Stimulated activated CD4-positive, alpha-beta T cell treated with anti-CD3 and anti-CD28 coated beads, Interleukin-12 subunit alpha, Interleukin-12 subunit beta, amount 100 ng/mL, for 24 hours (primary cell): ENCODE data around the gene CSAD.

ENCODE experiments used
- DNase-seq, 2 experiments: peaks; one replicate each; pipeline ENCODE4 v3.0.0-alpha.2; 2020; ENCODE audit warnings: low read depth in 2 of 2

Gene CSAD

GRCh38 chr12:53199700-53200099 lies 19.0 kb upstream of the CSAD start:
- no peak for DNase-seq

- no peak for DNase-seq
Measured at GRCh38 chr12:53198486-53199110, 17.9 kb upstream of the CSAD start.

GRCh38 chr12:53197011-53197640 lies 16.4 kb upstream of the CSAD start:
- no peak for DNase-seq

GRCh38 chr12:53196486-53196885 lies 15.8 kb upstream of the CSAD start:
- DNase-seq = no peak

- no peak for DNase-seq
Measured at GRCh38 chr12:53195516-53196420, 15.0 kb upstream of the CSAD start.

- DNase-seq = no peak
Measured at GRCh38 chr12:53194973-53195372, 14.2 kb upstream of the CSAD start.

- no peak for DNase-seq
Measured at GRCh38 chr12:53193985-53194716, 13.4 kb upstream of the CSAD start.

GRCh38 chr12:53193040-53193439 lies 12.3 kb upstream of the CSAD start:
- DNase-seq = no peak

GRCh38 chr12:53192531-53193021 lies 11.9 kb upstream of the CSAD start:
- no peak for DNase-seq

GRCh38 chr12:53191885-53192530 lies 11.3 kb upstream of the CSAD start:
- no peak for DNase-seq

- DNase-seq = no peak
Measured at GRCh38 chr12:53191096-53191884, 10.6 kb upstream of the CSAD start.

GRCh38 chr12:53190108-53190729 lies 9.5 kb upstream of the CSAD start:
- no peak for DNase-seq

- no peak for DNase-seq
Measured at GRCh38 chr12:53187145-53187899, 6.6 kb upstream of the CSAD start.

GRCh38 chr12:53186745-53187144 lies 6.0 kb upstream of the CSAD start:
- DNase-seq = no peak

GRCh38 chr12:53185582-53186153 lies 4.9 kb upstream of the CSAD start:
- DNase-seq = no peak

GRCh38 chr12:53184828-53185227 lies 4.1 kb upstream of the CSAD start:
- no peak for DNase-seq

GRCh38 chr12:53182903-53183302 lies 2.2 kb upstream of the CSAD start:
- no peak for DNase-seq

- DNase-seq = no peak
Measured at GRCh38 chr12:53181935-53182334, 1.2 kb upstream of the CSAD start.
